Left lobe of liver (tissue), 2 donors: ENCODE data around the gene WDPCP. TPM values are rescaled to one million over a fixed set of nuclear protein-coding genes. Genes with fewer than 3 reads are reported as not detected.
"Not testable (repeated sequence)": the region's sequence is repeated elsewhere in the genome, so short reads cannot be mapped to it uniquely, and the experiment has no call there.

Experiments
- ATAC-seq: fragments of 200-7000 bp; cut with Tn5 transposase; one replicate; pipeline ENCODE4 v1.9.1; 2020; ENCODE audit warnings: mild to moderate bottlenecking, moderate library complexity
- DNase-seq: peaks from one replicate; pipeline ENCODE4 v3.0.0-alpha.2; 2020; ENCODE audit warnings: low spot score
- total RNA-seq: library from RNA; stranded (reverse); gene quantifications from one replicate; pipeline ENCODE4 v1.2.1, GENCODE V29; 2021
- donor health status: DM: no; HTN: no; CAD: no; lungs with moderate emphysema.
- donor health status: DM: no; HTN: yes; CAD: no.

Gene WDPCP
- total RNA-seq, 1 donor from 2014 or later = 3.8 TPM

DNA sequence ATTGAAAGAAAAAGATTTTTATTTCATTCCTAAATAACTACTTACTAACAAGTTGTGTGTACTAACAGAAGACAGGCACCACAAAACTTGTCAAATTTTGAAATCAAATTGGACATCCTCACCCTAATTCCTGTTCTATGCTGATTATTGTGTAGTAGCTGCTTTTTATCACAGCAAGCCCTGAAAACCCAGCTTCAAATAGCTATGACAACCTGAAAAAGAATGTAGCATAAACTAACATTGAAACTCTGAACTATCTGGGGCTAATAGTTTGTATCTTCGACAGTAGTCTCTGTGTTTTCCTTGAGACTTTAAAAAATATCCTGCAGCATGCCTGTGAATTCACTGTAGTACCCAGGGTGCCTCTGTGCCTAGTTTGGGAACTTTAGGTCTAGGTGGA lies 122.6 kb downstream of the WDPCP start:
- no peak for DNase-seq
- no peak for ATAC-seq

DNA sequence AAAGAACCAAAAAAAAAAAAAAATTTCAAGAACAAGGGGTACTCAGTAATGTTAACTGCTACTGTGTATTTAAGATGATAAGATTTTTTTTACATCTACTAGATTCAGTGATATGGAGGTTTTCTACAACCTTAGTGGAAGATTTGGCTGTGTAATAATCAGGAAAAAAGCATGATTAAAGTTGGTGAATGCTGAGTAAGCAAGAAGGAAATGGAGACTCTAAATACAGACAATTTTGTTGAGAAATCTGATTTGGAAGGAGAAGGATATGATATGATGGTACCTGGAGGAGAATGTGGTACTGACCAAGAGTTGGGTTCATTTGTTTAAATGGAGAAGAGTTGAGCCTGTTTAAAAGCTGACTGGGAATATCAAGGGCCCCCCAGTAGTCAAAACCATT lies 125.1 kb downstream of the WDPCP start:
- no peak for ATAC-seq

DNA sequence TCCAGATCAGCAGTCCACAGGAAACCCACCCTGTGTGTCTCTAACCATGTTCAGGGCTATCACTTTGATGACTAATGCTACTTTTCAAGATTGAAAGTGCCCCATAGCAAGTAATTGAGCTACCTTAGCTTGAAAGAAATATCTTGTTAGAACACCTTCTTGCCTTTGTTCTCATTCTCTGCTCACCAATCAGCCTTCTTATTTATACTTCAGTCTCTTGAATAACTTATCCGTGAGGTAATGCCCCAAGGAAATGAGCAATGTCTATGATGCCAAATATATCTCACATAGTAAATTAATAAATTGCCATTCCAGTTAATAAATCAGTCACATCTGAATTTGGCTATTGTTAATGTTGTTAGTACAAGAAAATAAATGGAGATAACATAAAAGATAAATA lies 141.6 kb downstream of the WDPCP start:
- no peak for ATAC-seq
- no peak for DNase-seq

More for the DNA sequence above, 125.1 kb downstream of the WDPCP start:
- no peak for DNase-seq

DNA sequence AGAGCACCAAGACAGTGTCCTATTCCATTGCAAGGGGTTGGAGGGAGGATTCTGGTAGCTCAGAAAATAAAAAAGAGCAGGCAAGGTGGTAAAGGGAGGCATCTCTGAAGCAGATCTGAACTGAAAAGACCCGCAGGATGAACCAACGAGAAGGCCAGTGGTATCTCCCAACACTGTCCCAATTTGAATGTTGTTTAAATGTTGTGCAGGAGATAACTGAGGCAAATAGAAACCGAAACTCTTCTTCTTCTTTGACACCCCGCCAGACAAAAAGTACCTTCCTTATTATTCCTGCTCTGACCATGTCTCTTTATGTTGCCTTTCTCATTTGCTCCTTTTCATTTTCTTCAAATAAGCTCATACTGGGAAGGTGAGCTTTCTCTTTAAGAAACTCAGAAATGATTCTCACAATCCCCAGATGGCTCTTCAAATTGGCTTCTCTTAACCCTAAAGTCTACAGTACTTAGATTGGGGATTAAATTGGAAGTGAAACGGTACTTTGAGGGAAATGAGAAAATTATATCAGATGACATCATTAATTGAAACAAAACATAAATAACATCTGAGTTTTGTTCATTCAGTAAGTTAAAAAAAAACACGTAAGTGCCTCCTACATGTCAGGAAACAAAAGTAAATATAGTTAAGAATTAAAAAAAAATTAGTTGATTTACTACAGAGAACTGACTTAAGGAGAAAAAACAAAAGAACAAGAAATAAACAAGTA lies 143.6 kb downstream of the WDPCP start:
- DNase-seq = no peak
- no peak for ATAC-seq

DNA sequence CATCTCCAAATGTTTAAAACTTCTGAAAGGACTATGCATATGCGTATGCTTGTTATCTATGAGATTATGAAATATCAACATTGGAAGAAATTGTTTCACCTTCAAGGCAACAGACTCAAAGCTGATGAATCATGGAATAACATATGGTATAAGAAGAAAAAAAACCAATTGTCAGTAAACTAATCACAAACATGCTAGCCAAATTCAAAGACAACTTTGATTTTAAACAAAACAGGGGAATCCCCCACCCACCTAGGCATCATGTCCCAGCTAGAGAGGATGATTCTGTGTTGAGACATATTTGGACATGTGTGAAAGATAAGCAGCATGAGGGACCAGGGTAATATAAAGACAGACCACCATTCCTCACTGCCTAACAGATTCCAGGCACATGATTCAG lies 147.7 kb downstream of the WDPCP start:
- ATAC-seq (no peak), DNase-seq (no peak)

DNA sequence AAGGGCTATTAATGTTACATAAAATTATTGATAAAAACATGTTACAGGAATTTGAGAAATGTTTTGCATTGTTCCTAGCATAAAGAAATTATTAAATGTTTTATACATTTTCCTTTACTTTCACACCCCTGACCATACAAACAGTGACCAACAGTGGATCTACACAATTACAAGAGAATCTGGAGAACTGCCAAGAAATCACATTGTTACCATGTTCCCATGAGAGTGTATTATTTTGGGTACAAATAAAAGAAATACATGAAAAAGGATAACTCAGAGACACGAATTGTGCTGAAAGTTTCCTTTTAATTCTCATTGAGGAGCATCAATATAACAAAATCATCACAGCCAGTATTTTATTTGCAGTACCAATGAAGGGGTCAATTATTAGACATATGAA lies 150.1 kb downstream of the WDPCP start:
- no peak for ATAC-seq

DNA sequence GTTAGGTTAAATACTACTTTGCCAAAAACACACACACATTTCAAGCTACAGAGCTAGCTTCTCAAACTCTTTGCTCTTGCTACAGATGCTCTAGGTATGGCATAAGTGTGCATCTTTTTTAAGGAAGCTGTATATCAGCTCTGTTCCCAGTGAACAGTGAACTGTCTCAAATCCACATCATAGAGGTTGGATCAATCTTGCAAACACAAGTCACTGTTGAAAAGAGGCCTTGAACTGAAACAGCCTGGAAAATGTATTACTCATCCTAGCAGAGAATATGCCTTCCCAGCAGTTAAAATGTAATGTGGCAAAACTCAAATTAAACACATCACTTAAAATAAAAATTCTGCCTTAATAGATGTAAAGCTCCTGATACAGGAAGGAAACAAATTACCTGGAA lies 151.8 kb downstream of the WDPCP start:
- DNase-seq (no peak), ATAC-seq (no peak)

More for the DNA sequence above, 150.1 kb downstream of the WDPCP start:
- DNase-seq = no peak

DNA sequence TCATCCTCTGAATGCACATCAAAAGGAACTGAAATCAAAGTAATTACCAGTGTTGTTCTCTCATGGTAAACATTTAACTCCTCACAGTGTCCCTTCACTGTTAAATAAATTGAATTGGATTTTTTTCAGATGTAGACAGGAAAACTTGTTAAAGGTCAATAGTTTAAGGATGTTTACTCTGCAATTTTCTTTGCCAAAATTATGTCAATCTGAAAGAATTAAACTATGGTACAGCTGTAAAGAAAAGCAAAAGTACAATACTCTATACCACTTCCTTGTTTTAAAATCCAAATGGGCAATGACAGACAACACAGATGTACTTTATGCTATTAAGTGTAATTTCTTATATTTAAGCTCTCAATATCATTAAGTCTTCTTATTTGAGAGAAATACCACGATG lies 153.2 kb downstream of the WDPCP start:
- ATAC-seq = no peak
- DNase-seq = no peak

DNA sequence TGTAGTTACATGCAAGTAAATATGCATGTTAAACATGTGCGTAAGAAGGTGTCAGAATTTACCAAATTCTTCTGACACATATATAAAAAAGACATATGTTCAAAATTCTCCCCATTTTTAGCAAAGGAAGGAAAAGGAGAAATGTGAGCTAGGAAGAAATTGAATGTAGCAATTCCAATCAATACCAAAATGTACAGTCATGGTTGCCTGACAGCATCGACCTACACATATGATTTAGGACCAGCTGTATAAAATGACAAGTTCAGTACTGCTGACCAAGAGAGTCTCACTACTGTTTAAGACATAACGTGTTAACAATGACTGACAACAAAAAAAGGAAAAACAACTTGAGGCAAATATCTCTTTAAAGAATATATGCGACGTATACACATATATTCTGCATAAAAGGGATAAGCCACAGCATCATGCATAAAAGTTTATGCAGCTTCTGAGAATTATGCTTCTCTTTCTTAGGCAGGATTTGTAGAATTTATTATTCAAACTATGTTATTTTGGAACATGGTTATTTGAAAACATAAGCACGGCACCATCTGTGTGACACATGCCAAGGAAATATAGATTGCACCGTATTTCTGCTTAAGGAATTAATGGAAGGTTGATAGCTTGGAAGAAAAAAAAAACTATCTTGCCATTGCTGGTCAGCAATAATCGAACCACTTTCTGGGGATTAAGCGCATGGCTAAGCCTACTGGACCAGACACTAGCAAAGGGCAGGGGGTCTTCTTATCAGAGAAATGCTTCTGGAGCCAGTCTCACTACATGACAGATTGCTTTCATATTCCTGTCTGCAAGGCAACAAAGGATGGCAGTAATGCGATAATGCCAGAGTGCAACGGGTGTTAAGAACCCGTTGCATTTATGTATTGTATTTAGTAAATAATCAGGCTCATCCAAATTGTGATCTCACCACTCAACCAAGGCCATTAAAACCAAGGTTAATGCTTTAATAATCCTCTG lies 154.0 kb downstream of the WDPCP start:
- ATAC-seq (no peak), DNase-seq (no peak)

DNA sequence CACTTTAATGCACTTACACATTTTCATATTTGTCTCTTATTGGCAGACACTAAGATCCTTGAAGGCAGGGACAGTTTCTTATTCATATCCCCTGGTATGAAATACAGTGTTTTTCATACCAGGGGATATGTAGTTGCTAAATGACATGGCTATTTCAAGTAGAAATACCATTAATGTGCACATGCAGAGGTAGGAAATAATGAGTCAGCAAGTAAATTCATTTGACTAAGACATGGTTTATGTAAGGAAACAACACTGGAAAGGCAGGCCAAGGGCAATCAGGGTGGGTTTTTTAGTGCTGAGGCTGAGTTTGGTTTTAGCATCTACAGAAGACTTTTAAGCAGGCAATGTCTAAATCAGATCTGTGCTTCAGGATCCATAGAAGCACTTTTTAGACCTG lies 155.9 kb downstream of the WDPCP start:
- ATAC-seq = no peak

DNA sequence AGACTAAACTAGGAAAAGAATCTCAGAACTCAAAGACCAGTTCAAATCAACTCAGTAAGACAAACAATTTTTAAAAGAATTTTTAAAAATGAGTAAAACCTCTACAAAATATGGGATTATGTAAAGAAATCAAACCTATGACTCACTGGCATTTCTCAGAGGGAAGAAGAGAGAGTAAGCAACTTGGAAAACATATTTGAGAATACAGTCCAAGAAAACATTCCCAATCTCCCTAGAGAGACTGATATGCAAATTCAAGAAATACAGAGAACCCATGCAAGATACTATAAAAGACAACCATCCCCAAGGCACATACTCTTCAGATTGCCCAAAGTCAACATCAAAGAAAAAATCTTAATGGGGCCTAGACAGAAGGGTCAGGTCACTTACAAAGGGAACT lies 162.7 kb downstream of the WDPCP start:
- no peak for DNase-seq
- no peak for ATAC-seq

More for the DNA sequence above, 155.9 kb downstream of the WDPCP start:
- DNase-seq = no peak

DNA sequence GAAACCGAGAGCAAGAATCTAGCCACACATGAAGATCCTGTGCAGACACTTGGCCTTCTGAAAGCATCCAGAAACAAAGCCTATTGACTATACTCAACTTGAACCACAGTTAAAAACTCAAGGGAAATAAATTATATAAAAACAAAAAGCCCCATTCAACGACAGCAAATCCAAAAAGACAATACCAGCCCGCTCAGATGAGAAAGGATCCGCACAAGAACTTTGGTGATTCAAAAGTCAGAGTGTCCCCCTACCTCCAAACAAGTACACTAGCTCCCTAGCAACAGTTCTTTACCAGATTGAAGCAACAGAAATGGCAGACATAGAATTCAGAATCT lies 163.2 kb downstream of the WDPCP start:
- ATAC-seq (no peak), DNase-seq (no peak)

DNA sequence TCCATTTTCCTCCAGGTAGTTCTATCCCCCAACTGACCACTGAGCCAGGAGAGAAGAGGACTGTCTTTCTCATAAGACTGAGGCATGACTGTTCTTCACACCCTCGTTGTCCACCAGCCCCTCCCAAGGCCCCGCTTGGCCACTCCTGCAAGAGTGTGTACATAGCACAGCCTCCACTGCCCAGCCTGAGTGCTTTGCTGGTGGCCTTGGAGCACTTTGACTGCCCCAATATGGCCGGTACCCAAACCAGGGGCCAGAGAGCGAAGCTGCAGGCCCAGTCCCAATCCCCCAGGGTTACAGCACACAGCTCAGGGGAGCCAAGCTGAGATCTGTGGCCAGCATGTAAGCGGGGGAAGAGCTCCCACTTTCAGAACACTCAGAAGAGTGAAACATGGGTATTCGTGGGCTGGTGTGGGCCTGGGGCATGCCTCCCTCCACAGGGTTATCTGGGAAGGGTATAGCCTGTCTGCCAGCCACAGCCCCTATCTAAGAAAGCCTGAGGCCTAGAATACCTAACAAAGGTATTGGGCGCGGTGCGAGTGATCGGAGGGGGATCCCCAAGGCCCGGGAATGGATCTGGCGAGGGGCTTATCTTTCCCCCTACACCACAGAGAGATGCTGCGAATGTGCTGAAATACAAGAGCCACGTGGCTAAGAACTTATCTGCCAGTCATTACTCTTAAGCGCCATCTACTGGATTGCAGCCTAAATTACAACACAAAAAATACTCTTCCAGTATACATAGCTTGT lies 163.8 kb downstream of the WDPCP start:
- ATAC-seq (peak; percentile 88), DNase-seq (no peak)

DNA sequence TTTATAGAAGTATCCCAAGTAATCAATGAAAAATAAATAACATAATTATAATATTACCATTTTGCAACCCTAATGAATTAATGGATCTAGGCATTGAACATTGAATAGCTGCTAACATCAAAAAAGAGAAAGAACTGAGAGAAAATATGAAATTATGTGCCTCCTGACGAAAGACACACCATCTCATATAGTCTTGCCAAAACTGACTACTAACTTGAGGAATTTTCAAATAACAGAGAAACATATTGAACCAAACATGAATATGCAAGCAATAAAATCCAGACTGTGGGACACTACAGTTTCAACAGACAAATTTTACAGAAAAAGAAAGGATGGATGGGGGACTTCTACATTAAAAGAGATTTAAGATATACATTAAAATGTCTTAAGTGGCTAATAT lies 165.7 kb downstream of the WDPCP start:
- DNase-seq (no peak), ATAC-seq (no peak)

DNA sequence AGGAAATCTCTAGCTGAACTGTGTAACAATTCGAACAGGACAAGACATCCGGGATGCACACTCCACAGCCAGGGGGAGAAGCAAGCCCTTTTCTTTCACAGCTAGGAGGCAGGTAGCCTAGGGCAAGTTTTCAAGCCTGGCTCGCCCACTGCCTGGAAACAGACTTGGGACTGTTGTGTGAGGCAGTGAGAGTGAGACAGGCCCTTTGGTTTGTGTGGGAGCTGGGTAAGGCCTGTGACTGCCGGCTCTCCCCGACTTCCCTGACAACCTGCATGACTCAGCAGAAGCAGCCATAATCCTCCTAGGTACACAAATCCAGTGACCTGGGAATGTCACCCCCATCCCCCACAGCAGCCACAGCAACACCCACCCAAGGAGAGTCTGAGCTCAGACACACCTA lies 179.7 kb downstream of the WDPCP start:
- DNase-seq (no peak), ATAC-seq (no peak)

DNA sequence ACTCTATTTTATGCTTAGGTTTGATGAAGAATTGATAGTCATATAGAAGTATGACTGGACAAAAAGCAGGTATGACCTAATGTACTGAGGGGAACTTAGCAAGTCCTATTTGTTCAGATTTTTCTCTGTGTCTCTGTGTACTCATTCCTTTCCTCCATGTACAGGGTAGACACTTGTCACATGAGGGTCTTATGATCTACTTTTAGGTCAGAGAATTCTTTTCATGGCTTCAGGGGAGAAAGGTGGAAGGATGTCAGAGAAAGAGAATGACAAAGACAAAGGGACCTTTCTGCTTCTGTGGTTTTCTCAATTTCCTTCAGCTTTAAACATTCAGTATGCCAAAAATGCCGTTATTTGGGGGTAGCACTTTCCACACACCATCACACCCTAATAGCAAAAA lies 181.6 kb downstream of the WDPCP start:
- ATAC-seq (no peak), DNase-seq (no peak)

DNA sequence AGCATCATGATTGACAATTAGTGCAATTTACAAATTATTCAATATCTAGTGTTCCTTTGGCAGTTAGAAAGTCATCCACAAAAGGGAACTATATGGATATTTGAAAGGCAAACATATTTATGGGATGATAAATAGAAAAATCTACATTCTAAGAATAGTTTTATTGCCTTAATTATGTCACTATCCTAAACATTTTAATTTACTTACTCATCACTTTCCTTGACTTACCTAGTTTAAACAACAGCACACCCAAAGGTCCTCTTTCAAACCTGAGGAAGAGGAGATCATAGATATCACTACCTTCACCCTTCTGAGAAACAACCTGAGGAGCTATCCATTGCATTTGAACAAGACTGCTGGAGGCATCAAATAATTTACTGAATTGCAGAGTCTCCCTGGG lies 184.5 kb downstream of the WDPCP start:
- DNase-seq = no peak
- ATAC-seq = no peak

DNA sequence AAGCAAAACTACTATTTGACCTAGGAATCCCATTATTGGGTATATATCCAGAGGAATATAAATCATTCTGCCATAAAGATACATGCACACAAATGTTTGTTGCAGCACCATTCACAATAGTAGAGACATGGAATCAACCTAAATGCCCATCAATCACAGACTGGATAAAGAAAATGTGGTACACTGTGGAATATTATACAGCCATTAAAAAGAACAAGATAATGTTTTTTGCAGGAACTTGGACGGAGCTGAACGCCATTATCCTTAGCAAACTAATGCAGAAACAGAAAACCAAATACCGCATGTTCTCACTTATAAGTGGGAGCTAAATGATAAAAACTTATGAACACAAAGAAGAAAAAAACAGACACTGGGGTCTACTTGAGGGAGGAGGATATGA lies 185.4 kb downstream of the WDPCP start:
- not testable (repeated sequence) for ATAC-seq

DNA sequence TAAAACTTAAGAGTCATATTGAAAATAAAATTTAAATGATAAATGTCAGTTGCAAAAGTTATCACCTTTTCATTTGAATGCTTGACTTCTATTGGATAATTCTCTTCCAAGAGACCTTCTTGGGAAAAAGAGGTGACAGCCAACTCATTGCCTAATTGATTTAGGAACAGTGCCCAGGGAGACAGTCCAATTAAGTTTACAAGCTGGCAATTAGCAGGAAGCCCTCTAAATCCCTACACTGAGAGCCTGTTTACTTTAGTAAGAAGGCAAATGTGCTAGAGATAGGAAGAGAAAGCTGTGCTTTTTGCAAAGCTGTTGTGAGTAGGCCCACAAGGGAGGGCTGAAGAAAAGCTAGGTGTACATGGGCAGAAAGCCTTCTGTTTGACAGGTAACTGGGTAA lies 189.1 kb downstream of the WDPCP start:
- ATAC-seq = no peak
- DNase-seq = no peak

More for the DNA sequence above, 185.4 kb downstream of the WDPCP start:
- not testable (repeated sequence) for DNase-seq

DNA sequence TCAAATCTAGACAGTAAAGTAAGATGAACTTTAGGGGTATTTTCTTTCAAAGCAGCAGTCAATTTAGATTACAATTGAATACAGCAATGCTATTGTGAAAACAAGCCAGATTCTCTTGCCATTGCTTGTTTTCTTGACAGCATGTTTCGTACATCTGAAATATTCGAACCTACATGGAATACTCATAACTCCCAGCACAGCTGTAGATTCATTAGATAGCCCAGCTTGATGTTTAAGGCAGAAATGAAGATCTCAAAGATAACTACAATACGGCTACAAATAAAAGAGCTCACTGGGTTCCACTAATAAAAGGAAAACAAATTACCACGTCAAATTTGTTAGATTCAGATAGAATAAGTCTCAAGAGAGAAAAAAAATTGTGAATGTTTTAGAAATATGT lies 208.8 kb downstream of the WDPCP start:
- ATAC-seq (no peak), DNase-seq (no peak)

DNA sequence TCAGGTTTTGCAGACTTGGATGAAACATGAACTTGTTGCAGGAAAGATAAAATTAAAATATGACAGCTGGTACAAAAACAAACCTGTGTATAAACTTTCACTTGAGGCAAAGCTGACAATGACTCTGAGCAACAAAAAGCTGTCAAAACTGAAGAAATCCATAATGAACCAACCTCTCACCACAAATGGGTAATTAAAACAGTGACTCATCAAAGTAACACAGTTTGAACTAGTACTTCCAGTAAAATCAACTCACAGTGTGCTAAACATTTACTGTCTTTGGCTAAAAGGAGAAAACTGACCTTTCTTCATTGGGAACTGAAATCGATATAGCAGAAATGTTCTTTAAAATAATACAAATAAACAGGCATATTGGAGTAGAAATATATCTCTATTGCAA lies 209.7 kb downstream of the WDPCP start:
- DNase-seq (no peak), ATAC-seq (no peak)
